Right lobe of liver (tissue), 4 donors: Measurements from ENCODE around the gene CHST15.

Experiments used
- CTCF ChIP-seq, 4 donors: fragments of 200-600 bp in 3 of 4; fragments of 450-650 bp in 1 of 4; IDR thresholded peaks; one replicate each; pipeline versions ENCODE4 v1.5.1 to v1.8.0; 2016 to 2022; ENCODE audit warnings: antibody characterized with exemption in 4 of 4, mild to moderate bottlenecking in 2 of 4
- POLR2A ChIP-seq: fragments of 450-650 bp; IDR thresholded peaks from one replicate; pipeline ENCODE4 v1.6.1; 2017; ENCODE audit warnings: antibody characterized with exemption, mild to moderate bottlenecking
- donor health status: DM: no; HTN: no; CAD: no.
- donor health status: DM: no; HTN: no; CAD: no.
- donor health status: DM: no; HTN: yes; CAD: no.

GRCh38 chr10:124000792-124001201 is 92.6 kb downstream of the CHST15 start:
- no peak for TF ChIP-seq POLR2A
- TF ChIP-seq CTCF (IDR thresholded peaks at IDR 0.05) = no peak
